IMR-90 (cell line): Measurements from ENCODE around the gene AZGP1.

Experiments used
- MAZ ChIP-seq: IDR thresholded peaks from 2 replicates; pipeline ENCODE4 v1.6.1; 2012; ENCODE audit warnings: low read depth, mild to moderate bottlenecking, low read length, improper control_type of control experiment, moderate library complexity, borderline replicate concordance
- TF ChIP-seq, protein P1 (sequence below): fragments of 150-350 bp; IDR thresholded peaks from 2 replicates; pipeline ENCODE4 v1.6.1; 2017; ENCODE audit warnings: mild to moderate bottlenecking, antibody characterized with exemption, low read length, low read depth

DNA sequence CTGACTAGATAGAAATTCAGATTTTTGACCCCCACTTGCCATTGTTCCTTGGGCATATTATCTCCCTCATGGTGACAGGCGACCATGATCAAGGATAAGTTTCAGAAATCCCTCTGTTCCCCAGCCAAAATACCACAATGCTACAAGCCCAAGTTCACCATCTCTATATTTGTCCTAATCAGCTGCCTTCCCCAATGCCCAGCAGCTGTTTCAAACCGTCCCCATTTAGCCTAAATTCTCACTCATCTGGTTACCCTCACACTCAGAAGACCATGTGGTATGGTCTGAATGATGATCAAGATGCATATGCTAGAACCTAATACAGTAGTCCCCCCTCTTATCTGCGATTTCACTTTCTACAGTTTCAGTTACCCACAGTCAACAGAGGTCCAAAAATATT lies 45.5 kb downstream of the AZGP1 start:
- TF ChIP-seq, protein P1, sequence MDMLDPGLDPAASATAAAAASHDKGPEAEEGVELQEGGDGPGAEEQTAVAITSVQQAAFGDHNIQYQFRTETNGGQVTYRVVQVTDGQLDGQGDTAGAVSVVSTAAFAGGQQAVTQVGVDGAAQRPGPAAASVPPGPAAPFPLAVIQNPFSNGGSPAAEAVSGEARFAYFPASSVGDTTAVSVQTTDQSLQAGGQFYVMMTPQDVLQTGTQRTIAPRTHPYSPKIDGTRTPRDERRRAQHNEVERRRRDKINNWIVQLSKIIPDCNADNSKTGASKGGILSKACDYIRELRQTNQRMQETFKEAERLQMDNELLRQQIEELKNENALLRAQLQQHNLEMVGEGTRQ = no peak
- no peak for TF ChIP-seq MAZ
